IPS-11a (cell line): ENCODE results near the gene MAG.

Experiments used
- H3K4me3 ChIP-seq: one replicate; pipeline ENCODE4 v1.5.1; 2013; ENCODE audit warnings: low read depth, low read length, control low read depth

Gene MAG

GRCh38 chr19:35297515-35297848, 5.5 kb downstream of the MAG start:
- H3K4me3 ChIP-seq, result no peak overlapping the region

- H3K4me3 ChIP-seq, result no peak overlapping the region
Observed at GRCh38 chr19:35297922-35298321, 6.0 kb downstream of the MAG start.

- H3K4me3 ChIP-seq, result no peak overlapping the region
Observed at GRCh38 chr19:35298561-35298972, 6.6 kb downstream of the MAG start.

GRCh38 chr19:35299523-35300338, 7.8 kb downstream of the MAG start:
- H3K4me3 ChIP-seq, result no peak overlapping the region

- H3K4me3 ChIP-seq, result no peak overlapping the region
Observed at GRCh38 chr19:35300339-35300649, 8.3 kb downstream of the MAG start.

GRCh38 chr19:35301961-35302360, 10.0 kb downstream of the MAG start:
- H3K4me3 ChIP-seq, result no peak overlapping the region

- H3K4me3 ChIP-seq, result no peak overlapping the region
Observed at GRCh38 chr19:35302446-35302845, 10.5 kb downstream of the MAG start.

- no peak overlapping the region for H3K4me3 ChIP-seq
Observed at GRCh38 chr19:35303357-35303915, 11.5 kb downstream of the MAG start.

- H3K4me3 ChIP-seq, result no peak overlapping the region
Observed at GRCh38 chr19:35304036-35304435, 12.1 kb downstream of the MAG start.

- no peak overlapping the region for H3K4me3 ChIP-seq
Observed at GRCh38 chr19:35305181-35305580, 13.2 kb downstream of the MAG start.

GRCh38 chr19:35306473-35307246, 14.7 kb downstream of the MAG start:
- no peak overlapping the region for H3K4me3 ChIP-seq

- no peak overlapping the region for H3K4me3 ChIP-seq
Observed at GRCh38 chr19:35307931-35308330, 16.0 kb downstream of the MAG start.

- H3K4me3 ChIP-seq, result no peak overlapping the region
Observed at GRCh38 chr19:35308910-35309309, 16.9 kb downstream of the MAG start.

GRCh38 chr19:35309481-35310279, 17.7 kb downstream of the MAG start:
- H3K4me3 ChIP-seq, result no peak overlapping the region

- H3K4me3 ChIP-seq, result no peak overlapping the region
Observed at GRCh38 chr19:35310331-35310730, 18.4 kb downstream of the MAG start.

- no peak overlapping the region for H3K4me3 ChIP-seq
Observed at GRCh38 chr19:35310811-35311465, 19.0 kb downstream of the MAG start.

- H3K4me3 ChIP-seq, result no peak overlapping the region
Observed at GRCh38 chr19:35311901-35312665, 20.1 kb downstream of the MAG start.

GRCh38 chr19:35313587-35313986, 21.6 kb downstream of the MAG start:
- no peak overlapping the region for H3K4me3 ChIP-seq

- H3K4me3 ChIP-seq, result no peak overlapping the region
Observed at GRCh38 chr19:35314031-35314430, 22.1 kb downstream of the MAG start.

GRCh38 chr19:35314858-35315470, 23.0 kb downstream of the MAG start:
- no peak overlapping the region for H3K4me3 ChIP-seq
